Colon (tissue), 2 donors: ENCODE results near the gene C1QTNF9.
"Not testable (repeated sequence)": the region's sequence is repeated elsewhere in the genome, so short reads cannot be mapped to it uniquely, and the experiment has no call there.

Experiments
- FAIRE-seq: peaks from 2 replicates; lab custom pipeline; 2012; peaks lifted over from hg19 to GRCh38; lab: Jason Lieb, UNC
- donor health status: control.
- donor health status: control.

The C1QTNF9 gene

GRCh38 chr13:24309300-24309699 is at the start of gene C1QTNF9:
Gene C1QTNF9, plus strand, starts transcription at chr13:24309580. Its CDS starts 6,424 bp downstream, at chr13:24316004.
- not testable (repeated sequence) for FAIRE-seq

DNA sequence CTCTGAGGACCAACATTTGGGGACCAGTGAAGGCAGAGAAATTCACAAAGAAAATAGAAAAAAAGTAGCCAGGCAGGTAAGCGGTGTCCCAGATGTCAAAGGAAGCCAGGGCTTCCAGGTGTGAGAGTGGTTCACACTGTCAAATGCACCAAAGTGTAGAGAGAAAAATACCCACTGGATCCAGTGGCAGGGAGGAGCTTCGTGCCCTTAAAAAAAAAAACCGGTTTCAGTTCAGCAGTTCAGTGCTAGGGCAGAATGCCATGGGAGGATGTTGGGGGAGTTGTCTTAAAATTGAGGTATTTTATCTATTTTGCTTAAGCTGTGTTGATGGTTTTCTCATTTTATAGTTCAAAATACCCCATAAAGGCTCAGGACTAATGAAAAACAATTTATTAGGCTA is 47.8 kb upstream of the C1QTNF9 start:
- FAIRE-seq = no peak

DNA sequence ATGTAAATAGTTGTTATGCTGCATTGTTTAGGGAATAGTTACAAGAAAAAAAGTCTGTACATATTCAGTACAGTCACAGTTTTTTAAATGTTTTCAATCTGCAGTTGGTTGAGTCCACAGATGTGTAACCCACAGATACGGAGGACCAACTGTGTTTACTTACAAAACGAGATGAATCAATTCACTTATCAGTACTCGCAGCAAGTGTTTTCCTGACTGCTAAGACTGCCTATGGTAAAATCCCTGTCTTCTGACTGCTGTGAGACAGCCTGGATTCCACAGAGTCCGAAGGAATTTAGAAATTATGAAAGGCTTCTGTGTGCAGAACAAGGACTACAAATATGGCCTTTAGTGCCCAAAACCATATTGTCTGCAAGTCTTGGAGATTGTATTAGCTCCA is 45.7 kb upstream of the C1QTNF9 start:
- FAIRE-seq = no peak

- no peak for FAIRE-seq
Observed at GRCh38 chr13:24264976-24265375, 44.4 kb upstream of the C1QTNF9 start.

DNA sequence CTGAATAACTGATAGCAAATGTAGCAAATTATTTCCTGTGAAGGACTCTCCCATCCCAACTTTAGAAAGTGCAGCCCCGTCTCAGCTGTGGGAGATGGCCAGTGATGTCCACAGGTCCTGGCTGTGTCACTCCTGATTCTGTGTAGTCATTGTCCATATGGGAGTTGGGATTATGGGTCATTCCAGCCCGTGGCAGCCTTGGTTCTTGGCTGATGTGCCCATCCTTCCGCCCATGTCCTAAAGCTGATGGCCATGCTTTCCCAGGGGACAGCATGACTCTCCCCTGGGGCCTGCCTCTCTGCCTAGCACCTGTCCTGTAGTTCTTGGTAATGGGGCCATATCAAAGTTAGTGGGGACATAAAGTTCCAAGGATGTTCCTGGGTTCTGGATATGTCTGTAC is 43.9 kb upstream of the C1QTNF9 start:
- FAIRE-seq = no peak

GRCh38 chr13:24267274-24267673 is 42.1 kb upstream of the C1QTNF9 start:
- FAIRE-seq = no peak

DNA sequence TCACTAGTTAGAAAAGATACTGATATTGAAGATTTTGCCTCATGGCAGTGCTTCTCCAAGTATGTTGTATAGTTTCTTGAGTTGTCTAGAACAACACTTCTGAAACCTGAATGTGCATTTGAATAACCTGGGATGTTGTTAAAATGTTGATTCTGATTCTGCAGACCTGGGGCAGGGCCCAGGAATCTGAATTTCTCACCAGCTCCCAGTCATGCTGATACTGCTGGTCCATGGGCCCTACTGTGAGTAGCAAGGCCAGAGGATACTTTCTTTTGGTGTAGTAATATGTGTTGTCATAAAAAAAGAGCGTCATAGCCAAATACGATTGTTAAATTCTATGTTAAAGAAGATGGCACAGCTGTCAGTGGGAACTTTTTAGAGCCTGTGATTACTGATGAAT is 41.6 kb upstream of the C1QTNF9 start:
- no peak for FAIRE-seq

DNA sequence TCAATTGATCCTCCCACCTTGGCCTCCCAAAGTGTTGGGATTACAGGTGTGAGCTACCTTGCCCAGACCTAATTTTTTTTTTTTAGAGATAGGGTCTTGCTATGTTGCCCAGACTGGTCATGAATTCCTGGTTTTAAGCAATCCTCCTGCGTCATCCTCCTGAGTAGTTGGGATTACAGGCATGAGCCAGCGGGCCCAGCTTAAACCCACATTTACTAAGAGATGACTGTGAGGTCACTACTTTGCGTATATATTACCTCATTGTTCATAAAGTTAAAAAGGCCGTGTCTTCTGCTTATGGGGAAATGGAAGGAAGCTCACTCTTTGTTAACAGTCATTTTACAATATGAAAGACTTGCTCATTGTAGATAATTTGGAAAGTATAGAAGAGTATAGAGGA is 39.6 kb upstream of the C1QTNF9 start:
- no peak for FAIRE-seq

GRCh38 chr13:24270639-24271141 is 38.7 kb upstream of the C1QTNF9 start:
- no peak for FAIRE-seq

DNA sequence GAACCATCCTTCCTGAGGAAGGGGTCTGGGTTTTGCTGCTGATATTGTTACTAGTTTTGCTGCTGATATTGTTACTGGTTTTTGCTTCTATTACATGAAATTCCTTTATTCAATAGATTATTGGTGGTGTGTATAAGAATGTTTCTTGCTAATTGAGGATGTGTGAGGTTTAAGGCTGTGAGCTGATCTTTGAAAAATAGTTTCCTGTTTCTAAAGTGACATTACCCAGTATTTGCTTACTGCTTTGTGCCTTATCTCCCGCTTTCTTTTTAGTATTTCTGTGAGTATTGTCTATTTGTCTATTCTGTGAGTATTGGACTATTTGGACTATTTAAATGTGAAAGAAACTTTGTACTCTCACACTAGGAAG is 38.2 kb upstream of the C1QTNF9 start:
- no peak for FAIRE-seq

- FAIRE-seq = no peak
Observed at GRCh38 chr13:24271601-24272451, 37.6 kb upstream of the C1QTNF9 start.

- no peak for FAIRE-seq
Observed at GRCh38 chr13:24272452-24273161, 36.8 kb upstream of the C1QTNF9 start.

DNA sequence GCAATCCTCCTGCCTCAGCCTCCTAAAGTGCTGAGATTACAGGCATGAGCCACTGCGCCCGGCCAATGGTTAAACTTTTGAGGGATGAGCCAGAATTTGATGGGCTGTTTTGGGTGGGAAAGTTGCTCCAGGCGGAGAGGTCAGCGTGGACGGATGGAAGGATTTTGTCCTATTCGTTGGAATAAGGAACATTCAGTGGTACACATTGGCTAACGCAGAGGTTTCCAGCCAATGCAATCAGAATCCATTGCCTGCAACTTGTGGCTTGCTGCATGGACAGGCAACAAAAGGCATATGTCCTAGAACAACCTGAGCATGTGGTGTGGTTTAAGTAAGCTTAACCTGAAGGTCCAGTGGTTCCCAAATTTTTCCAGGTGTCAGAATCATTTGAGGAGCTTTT is 35.5 kb upstream of the C1QTNF9 start:
- FAIRE-seq = no peak

DNA sequence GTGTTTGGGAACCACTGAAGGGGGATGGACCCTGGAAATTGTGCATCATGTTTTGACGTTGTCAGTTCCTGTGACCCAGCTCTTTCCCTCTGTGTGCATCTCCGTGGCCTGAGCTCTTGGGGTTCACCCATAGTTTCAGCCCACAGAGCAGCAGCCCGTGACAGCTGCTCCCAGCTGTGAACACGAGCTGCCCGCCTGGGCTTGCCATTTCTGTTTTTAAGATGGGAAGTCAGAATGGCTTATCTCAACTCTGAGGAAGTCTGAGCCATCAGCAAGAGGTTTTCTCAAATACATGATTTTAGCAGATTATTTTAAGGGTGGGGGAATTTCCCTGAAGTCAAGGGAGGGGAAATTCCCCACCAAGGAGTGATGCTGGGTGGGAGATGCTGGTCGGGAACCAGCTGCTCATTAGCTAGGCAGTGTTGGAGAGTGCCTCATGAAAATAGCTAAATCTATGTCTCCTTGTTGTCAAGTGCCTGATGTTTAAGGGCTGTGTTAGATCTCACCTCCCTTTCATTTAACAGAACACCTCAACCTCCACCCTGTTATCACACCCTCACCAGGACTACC is 34.8 kb upstream of the C1QTNF9 start:
- FAIRE-seq = no peak

- no peak for FAIRE-seq
Observed at GRCh38 chr13:24275041-24275440, 34.3 kb upstream of the C1QTNF9 start.

- no peak for FAIRE-seq
Observed at GRCh38 chr13:24276306-24276705, 33.1 kb upstream of the C1QTNF9 start.

DNA sequence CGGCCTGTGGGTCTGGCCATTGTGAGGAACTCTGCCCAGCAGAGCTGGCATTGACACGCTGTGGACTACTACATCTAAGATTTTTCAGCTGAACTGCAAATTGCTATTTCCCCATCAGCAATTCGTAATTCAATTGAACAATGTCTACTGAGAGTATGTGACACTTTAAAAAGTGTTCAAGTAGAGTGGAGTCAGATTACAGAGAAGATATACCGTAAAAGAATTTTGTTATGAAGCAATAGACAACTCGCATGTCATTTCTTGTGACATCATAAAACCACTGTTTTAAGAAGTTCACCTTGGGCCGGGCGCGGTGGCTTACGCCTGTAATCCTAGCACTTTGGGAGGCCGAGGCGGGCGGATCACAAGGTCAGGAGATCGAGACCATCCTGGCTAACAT is 32.5 kb upstream of the C1QTNF9 start:
- no peak for FAIRE-seq

DNA sequence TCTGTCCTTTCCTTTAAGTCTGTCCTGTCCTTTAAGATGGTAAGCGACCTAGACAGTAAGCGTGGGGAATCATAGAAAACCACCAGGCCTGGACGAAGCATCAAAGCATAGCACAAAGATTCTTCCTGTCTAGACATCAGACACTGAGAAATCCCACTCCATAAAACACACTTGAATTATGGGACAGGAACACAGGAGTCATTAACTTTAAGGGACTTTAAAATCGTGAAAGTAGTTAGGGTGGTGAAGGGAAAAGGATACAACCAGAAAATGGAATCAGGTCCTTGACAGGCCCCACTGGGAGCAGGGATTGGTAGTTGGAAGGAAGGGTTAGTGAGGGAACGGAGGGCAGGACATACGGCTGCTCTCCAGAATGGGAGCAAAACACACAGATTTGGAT is 31.6 kb upstream of the C1QTNF9 start:
- FAIRE-seq = no peak

DNA sequence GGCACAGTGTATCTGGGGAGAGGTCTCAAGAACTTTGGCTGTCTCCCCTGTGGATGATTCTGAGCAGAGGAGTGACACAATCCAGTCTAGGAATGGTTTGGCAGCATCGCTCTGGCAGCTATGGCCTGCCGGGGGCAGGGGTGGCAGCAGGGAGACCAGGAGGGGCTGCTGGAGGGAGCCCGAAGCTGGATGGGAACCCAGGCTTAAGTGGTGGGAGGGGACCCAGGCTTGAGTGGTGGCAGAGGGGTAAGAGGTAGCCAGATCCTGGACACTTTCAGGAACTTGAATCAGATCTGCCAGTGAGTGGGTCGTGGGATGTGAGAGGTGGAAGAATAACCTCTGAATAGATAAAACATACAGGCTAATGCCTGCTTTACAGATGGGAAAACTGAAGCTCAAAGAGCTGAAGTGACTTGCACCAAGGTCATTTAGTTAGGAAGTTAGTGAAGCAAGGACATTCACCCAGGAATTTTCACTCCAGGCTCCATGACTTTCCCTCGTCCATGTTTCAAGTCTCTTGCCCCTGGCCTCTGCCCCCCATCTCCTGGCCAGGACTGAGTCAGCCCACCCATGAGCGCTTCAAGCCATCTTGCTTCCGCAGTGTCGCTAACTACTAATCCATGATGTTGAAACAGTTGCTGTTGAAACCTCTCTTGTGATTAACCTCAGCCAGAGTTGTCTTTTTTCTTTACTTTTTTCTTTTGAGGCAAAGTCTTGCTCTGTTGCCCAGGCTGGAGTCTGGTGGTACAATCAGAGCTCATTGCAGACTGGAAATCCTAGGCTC is 29.9 kb upstream of the C1QTNF9 start:
- no peak for FAIRE-seq

GRCh38 chr13:24280720-24281119 is 28.7 kb upstream of the C1QTNF9 start:
- no peak for FAIRE-seq

- FAIRE-seq = no peak
Observed at GRCh38 chr13:24281188-24282008, 28.0 kb upstream of the C1QTNF9 start.
